SU-DHL-6 (cell line): ENCODE results near the gene LTC4S.

ENCODE experiments used
- CTCF ChIP-seq: fragments of 200-600 bp; sonication (generic); IDR thresholded peaks from one replicate; pipeline ENCODE4 v1.5.1; 2017; ENCODE audit warnings: antibody characterized with exemption, mild to moderate bottlenecking, low read length, moderate library complexity; ENCODE audit not compliant: insufficient read depth, poor library complexity, severe bottlenecking
- EZH2phosphoT487 ChIP-seq: fragments of 200-600 bp; sonication (generic), shearing (Covaris generic); conservative IDR thresholded peaks from 2 replicates; pipeline ENCODE4 v1.6.1; 2018; ENCODE audit warnings: mild to moderate bottlenecking, antibody characterized with exemption, low read length, moderate library complexity, mixed read lengths

GRCh38 chr5:179820483-179821297, 26.9 kb downstream of the LTC4S start, which contains the start of gene SQSTM1:
- no peak for TF ChIP-seq CTCF
- no peak for TF ChIP-seq EZH2phosphoT487
